Kidney capillary endothelial cell (primary cell): ENCODE data around the gene PRR5L.
A peak's percentile ranks its signal among the peaks of the same experiment; 100 is the strongest.
"Not testable (repeated sequence)": the region's sequence is repeated elsewhere in the genome, so short reads cannot be mapped to it uniquely, and the experiment has no call there.

ENCODE experiments used
- DNase-seq: peaks from one replicate; pipeline ENCODE4 v3.0.0-alpha.2; 2018; ENCODE audit warnings: low spot score

PRR5L gene

DNA sequence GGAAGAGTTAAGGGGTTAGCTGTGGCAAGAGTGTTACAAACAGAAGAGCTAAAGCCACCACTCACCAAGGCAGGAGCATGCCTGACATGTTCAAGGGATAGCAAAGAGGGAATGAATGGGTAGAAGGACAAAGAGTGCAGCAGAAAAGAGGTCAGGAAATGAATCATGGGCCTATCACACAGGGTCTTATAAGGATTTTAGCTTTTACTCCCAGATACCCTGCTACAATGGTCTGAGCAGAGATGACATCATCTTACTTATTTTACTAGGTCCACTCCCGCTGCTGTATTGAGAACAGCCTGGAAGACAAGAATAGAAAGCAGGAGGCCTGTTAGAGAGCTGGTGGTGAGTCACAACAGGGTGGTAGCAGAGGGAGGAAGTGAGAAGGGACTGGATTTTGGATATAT is 204.2 kb downstream of the PRR5L start:
- peak; percentile 89 for DNase-seq

GRCh38 chr11:36501236-36501635 is 205.1 kb downstream of the PRR5L start:
- DNase-seq, result no peak

DNA sequence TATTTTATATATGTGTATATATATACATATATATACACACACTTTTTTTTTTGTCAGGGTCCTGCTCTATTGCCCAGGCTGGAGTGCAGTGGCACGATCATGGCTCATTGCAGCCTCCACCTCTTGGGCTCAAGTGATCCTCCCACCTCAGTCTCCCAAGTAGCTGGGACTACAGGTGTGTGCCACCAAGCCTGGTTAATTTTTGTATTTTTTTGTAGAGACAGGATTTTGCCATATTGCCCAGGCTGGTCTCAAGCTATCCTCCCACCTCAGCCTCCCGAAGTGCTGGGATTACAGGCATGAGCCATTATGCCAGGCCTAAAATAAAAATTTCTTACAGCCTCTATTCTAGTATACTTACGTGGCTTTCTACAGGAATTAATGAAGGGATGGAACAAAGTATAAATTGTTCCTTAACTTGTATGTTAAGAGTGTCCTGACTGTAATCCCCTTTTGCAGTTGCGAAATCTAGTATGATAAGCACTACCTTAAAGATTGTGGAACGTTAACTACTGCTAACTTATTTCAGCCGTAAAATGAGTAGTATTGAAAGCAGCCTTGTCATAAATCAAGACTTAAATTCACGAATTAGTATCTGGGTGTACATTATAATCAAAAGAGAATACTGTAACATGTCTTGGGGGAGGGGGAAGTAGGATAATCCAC is 211.9 kb downstream of the PRR5L start:
- DNase-seq, result no peak

GRCh38 chr11:36508743-36509142 is 212.7 kb downstream of the PRR5L start:
- no peak for DNase-seq

- no peak for DNase-seq
Measured at GRCh38 chr11:36509201-36509639, 213.1 kb downstream of the PRR5L start.

- peak; percentile 81 for DNase-seq
Measured at GRCh38 chr11:36509694-36510593, 213.9 kb downstream of the PRR5L start, which contains the start of gene TRAF6. TRAF6 (minus strand) TSS chr11:36510272; CDS start chr11:36501515, 8,757 bp downstream.

GRCh38 chr11:36510594-36510942 is 214.5 kb downstream of the PRR5L start:
- peak; percentile 60 for DNase-seq

GRCh38 chr11:36511062-36511461 is 215.0 kb downstream of the PRR5L start:
- not testable (repeated sequence) for DNase-seq

GRCh38 chr11:36512016-36512415 is 215.9 kb downstream of the PRR5L start:
- DNase-seq, result peak; percentile 64

GRCh38 chr11:36513965-36514364 is 217.9 kb downstream of the PRR5L start:
- DNase-seq, result no peak
